ENCODE results near the gene DBN1.

DNA sequence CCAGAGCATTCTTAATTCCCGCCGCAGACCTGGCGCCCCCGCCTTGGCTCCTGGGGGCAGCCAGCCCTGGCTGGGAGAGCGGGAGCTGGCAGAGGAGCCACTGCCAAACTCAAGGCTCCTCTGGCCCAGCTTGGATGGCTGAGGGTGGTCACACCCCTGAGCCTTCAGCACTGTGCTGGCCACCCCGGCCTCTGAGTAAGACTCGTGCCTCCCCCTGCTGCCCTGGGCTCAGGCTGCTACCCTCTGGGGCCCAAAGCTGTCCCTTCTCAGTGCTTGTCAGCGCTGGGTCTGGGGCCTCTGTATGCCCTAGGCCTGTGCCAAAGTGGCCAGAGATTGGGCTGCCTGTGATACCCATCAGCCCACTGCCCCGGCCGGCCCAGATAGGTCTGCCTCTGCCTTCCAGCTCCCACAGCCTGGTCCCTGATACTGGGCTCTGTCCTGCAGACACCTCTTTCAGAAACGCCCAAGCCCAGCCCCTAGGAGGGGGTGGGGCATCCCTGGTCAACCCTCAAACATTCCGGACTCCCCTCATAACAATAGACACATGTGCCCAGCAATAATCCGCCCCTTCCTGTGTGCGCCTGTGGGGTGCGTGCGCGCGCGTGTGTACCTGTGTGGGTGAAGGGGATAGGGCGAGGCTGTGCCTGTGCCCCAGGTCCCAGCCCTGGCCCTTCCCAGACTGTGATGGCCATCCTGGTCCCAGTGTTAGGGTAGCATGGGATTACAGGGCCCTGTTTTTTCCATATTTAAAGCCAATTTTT lies 31.2 kb downstream of the DBN1 start:
- TF ChIP-seq JUND (IDR thresholded peaks at IDR 0.05; ENCODE audit: borderline replicate concordance, low read depth, low read length) (no peak), JUND (tag; IDR thresholded peaks at IDR 0.05; ENCODE audit: borderline replicate concordance, low read depth, low read length) (no peak), ZFP36 (IDR thresholded peaks at IDR 0.05; ENCODE audit: low read depth, low read length, partially characterized antibody) (no peak), FIP1L1 (IDR thresholded peaks at IDR 0.05; ENCODE audit: low read depth, low read length, poor library complexity, severe bottlenecking) (no peak), SRSF9 (IDR thresholded peaks at IDR 0.05; ENCODE audit: borderline replicate concordance, low read depth, low read length) (no peak), SRF (CRISPR knock-in tag; IDR thresholded peaks at IDR 0.05) (no peak), POU5F1 (IDR thresholded peaks at IDR 0.05; ENCODE audit: borderline replicate concordance, low read depth, low read length, partially characterized antibody) (no peak), TRIM28 (IDR thresholded peaks at IDR 0.05) (no peak)
- TF ChIP-seq, protein P1, sequence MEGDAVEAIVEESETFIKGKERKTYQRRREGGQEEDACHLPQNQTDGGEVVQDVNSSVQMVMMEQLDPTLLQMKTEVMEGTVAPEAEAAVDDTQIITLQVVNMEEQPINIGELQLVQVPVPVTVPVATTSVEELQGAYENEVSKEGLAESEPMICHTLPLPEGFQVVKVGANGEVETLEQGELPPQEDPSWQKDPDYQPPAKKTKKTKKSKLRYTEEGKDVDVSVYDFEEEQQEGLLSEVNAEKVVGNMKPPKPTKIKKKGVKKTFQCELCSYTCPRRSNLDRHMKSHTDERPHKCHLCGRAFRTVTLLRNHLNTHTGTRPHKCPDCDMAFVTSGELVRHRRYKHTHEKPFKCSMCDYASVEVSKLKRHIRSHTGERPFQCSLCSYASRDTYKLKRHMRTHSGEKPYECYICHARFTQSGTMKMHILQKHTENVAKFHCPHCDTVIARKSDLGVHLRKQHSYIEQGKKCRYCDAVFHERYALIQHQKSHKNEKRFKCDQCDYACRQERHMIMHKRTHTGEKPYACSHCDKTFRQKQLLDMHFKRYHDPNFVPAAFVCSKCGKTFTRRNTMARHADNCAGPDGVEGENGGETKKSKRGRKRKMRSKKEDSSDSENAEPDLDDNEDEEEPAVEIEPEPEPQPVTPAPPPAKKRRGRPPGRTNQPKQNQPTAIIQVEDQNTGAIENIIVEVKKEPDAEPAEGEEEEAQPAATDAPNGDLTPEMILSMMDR (IDR thresholded peaks at IDR 0.05 in 2 of 3, conservative IDR thresholded peaks at IDR 0.05 in 1 of 3; ENCODE audit: insufficient read depth in 2 of 3, low read depth in 1 of 3, low read length in 3 of 3) = no peak
- TF ChIP-seq, protein P2, sequence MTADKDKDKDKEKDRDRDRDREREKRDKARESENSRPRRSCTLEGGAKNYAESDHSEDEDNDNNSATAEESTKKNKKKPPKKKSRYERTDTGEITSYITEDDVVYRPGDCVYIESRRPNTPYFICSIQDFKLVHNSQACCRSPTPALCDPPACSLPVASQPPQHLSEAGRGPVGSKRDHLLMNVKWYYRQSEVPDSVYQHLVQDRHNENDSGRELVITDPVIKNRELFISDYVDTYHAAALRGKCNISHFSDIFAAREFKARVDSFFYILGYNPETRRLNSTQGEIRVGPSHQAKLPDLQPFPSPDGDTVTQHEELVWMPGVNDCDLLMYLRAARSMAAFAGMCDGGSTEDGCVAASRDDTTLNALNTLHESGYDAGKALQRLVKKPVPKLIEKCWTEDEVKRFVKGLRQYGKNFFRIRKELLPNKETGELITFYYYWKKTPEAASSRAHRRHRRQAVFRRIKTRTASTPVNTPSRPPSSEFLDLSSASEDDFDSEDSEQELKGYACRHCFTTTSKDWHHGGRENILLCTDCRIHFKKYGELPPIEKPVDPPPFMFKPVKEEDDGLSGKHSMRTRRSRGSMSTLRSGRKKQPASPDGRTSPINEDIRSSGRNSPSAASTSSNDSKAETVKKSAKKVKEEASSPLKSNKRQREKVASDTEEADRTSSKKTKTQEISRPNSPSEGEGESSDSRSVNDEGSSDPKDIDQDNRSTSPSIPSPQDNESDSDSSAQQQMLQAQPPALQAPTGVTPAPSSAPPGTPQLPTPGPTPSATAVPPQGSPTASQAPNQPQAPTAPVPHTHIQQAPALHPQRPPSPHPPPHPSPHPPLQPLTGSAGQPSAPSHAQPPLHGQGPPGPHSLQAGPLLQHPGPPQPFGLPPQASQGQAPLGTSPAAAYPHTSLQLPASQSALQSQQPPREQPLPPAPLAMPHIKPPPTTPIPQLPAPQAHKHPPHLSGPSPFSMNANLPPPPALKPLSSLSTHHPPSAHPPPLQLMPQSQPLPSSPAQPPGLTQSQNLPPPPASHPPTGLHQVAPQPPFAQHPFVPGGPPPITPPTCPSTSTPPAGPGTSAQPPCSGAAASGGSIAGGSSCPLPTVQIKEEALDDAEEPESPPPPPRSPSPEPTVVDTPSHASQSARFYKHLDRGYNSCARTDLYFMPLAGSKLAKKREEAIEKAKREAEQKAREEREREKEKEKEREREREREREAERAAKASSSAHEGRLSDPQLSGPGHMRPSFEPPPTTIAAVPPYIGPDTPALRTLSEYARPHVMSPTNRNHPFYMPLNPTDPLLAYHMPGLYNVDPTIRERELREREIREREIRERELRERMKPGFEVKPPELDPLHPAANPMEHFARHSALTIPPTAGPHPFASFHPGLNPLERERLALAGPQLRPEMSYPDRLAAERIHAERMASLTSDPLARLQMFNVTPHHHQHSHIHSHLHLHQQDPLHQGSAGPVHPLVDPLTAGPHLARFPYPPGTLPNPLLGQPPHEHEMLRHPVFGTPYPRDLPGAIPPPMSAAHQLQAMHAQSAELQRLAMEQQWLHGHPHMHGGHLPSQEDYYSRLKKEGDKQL (CRISPR knock-in tag; IDR thresholded peaks at IDR 0.05; ENCODE audit: borderline replicate concordance) = no peak

Data from K562 (cell line).